ENCODE data around the gene NPAS4. TPM values are rescaled to one million over a fixed set of nuclear protein-coding genes. Genes with fewer than 3 reads are reported as not detected.
A peak's percentile ranks its signal among the peaks of the same experiment; 100 is the strongest.

The NPAS4 gene
- total and polyA plus RNA-seq, 2 of the 13 experiments (the other 11 are each of a cell fraction or from before 2014, with no cell fraction given) = not detected

DNA sequence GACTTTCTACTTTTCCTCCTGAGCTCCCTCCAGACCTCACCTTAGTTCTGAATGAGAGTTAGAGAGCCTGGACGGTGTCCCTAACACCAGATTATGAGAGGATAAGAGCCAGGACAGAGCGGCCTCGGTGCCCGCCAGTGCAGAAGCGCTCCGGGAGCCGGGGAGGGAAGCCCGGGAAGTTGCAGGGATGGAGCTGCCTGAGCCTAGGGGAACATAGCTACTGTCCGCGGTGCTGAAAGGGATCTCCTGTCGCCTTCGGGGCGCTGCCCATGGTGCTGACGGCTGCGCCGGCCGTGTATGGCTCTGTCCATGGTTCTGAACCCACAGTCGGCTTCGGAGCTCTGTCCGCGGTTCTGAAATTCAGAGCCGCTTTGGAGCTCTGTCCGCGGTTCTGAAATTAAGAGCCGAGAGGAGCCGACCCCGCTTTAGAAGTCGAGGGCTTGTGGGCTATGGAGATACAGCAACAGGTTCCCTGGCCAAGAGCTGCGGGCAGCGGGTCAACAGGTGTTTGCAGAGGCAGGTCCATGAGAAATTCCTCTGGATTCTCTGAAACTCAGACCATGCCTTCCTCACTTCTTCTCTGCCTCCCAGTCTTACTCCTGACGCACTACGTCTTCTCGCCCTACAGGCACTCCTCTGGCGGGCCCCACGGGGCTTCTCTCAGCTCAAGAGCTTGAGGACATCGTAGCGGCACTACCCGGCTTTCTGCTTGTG, 814 bp downstream of the NPAS4 start (continued):
- TF ChIP-seq, protein P1, sequence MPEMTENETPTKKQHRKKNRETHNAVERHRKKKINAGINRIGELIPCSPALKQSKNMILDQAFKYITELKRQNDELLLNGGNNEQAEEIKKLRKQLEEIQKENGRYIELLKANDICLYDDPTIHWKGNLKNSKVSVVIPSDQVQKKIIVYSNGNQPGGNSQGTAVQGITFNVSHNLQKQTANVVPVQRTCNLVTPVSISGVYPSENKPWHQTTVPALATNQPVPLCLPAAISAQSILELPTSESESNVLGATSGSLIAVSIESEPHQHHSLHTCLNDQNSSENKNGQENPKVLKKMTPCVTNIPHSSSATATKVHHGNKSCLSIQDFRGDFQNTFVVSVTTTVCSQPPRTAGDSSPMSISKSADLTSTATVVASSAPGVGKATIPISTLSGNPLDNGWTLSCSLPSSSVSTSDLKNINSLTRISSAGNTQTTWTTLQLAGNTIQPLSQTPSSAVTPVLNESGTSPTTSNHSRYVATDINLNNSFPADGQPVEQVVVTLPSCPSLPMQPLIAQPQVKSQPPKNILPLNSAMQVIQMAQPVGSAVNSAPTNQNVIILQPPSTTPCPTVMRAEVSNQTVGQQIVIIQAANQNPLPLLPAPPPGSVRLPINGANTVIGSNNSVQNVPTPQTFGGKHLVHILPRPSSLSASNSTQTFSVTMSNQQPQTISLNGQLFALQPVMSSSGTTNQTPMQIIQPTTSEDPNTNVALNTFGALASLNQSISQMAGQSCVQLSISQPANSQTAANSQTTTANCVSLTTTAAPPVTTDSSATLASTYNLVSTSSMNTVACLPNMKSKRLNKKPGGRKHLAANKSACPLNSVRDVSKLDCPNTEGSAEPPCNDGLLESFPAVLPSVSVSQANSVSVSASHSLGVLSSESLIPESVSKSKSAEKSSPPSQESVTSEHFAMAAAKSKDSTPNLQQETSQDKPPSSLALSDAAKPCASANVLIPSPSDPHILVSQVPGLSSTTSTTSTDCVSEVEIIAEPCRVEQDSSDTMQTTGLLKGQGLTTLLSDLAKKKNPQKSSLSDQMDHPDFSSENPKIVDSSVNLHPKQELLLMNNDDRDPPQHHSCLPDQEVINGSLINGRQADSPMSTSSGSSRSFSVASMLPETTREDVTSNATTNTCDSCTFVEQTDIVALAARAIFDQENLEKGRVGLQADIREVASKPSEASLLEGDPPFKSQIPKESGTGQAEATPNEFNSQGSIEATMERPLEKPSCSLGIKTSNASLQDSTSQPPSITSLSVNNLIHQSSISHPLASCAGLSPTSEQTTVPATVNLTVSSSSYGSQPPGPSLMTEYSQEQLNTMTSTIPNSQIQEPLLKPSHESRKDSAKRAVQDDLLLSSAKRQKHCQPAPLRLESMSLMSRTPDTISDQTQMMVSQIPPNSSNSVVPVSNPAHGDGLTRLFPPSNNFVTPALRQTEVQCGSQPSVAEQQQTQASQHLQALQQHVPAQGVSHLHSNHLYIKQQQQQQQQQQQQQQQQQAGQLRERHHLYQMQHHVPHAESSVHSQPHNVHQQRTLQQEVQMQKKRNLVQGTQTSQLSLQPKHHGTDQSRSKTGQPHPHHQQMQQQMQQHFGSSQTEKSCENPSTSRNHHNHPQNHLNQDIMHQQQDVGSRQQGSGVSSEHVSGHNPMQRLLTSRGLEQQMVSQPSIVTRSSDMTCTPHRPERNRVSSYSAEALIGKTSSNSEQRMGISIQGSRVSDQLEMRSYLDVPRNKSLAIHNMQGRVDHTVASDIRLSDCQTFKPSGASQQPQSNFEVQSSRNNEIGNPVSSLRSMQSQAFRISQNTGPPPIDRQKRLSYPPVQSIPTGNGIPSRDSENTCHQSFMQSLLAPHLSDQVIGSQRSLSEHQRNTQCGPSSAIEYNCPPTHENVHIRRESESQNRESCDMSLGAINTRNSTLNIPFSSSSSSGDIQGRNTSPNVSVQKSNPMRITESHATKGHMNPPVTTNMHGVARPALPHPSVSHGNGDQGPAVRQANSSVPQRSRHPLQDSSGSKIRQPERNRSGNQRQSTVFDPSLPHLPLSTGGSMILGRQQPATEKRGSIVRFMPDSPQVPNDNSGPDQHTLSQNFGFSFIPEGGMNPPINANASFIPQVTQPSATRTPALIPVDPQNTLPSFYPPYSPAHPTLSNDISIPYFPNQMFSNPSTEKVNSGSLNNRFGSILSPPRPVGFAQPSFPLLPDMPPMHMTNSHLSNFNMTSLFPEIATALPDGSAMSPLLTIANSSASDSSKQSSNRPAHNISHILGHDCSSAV (CRISPR knock-in tag; IDR thresholded peaks at IDR 0.05; ENCODE audit: borderline replicate concordance) = peak; percentile 100
- TF ChIP-seq, protein P2, sequence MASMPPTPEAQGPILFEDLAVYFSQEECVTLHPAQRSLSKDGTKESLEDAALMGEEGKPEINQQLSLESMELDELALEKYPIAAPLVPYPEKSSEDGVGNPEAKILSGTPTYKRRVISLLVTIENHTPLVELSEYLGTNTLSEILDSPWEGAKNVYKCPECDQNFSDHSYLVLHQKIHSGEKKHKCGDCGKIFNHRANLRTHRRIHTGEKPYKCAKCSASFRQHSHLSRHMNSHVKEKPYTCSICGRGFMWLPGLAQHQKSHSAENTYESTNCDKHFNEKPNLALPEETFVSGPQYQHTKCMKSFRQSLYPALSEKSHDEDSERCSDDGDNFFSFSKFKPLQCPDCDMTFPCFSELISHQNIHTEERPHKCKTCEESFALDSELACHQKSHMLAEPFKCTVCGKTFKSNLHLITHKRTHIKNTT (CRISPR knock-in tag; IDR thresholded peaks at IDR 0.05) = no peak
- TF ChIP-seq TBP (CRISPR knock-in tag; IDR thresholded peaks at IDR 0.05) (no peak), YEATS2 (CRISPR knock-in tag; IDR thresholded peaks at IDR 0.05; ENCODE audit: borderline replicate concordance) (peak; percentile 100), ZNF33A (CRISPR knock-in tag; IDR thresholded peaks at IDR 0.05; ENCODE audit: borderline replicate concordance) (peak; percentile 100), EED (CRISPR knock-in tag; IDR thresholded peaks at IDR 0.05) (peak; percentile 100), ATAD3A (CRISPR knock-in tag; IDR thresholded peaks at IDR 0.05) (peak; percentile 100), ARNTL (CRISPR knock-in tag; IDR thresholded peaks at IDR 0.05) (peak; percentile 100), U2AF1 (optimal IDR thresholded peaks at IDR 0.05; ENCODE audit: low read depth, low read length) (peak; percentile 88), KAT8 (CRISPR knock-in tag; IDR thresholded peaks at IDR 0.05) (peak; percentile 100), PCBP1 (IDR thresholded peaks at IDR 0.05; ENCODE audit: borderline replicate concordance, low read depth, low read length) (no peak), ZNF703 (CRISPR knock-in tag; IDR thresholded peaks at IDR 0.05; ENCODE audit: borderline replicate concordance) (peak; percentile 100), JDP2 (CRISPR knock-in tag; IDR thresholded peaks at IDR 0.05; ENCODE audit: borderline replicate concordance) (peak; percentile 100)
- TF ChIP-seq, protein P3, sequence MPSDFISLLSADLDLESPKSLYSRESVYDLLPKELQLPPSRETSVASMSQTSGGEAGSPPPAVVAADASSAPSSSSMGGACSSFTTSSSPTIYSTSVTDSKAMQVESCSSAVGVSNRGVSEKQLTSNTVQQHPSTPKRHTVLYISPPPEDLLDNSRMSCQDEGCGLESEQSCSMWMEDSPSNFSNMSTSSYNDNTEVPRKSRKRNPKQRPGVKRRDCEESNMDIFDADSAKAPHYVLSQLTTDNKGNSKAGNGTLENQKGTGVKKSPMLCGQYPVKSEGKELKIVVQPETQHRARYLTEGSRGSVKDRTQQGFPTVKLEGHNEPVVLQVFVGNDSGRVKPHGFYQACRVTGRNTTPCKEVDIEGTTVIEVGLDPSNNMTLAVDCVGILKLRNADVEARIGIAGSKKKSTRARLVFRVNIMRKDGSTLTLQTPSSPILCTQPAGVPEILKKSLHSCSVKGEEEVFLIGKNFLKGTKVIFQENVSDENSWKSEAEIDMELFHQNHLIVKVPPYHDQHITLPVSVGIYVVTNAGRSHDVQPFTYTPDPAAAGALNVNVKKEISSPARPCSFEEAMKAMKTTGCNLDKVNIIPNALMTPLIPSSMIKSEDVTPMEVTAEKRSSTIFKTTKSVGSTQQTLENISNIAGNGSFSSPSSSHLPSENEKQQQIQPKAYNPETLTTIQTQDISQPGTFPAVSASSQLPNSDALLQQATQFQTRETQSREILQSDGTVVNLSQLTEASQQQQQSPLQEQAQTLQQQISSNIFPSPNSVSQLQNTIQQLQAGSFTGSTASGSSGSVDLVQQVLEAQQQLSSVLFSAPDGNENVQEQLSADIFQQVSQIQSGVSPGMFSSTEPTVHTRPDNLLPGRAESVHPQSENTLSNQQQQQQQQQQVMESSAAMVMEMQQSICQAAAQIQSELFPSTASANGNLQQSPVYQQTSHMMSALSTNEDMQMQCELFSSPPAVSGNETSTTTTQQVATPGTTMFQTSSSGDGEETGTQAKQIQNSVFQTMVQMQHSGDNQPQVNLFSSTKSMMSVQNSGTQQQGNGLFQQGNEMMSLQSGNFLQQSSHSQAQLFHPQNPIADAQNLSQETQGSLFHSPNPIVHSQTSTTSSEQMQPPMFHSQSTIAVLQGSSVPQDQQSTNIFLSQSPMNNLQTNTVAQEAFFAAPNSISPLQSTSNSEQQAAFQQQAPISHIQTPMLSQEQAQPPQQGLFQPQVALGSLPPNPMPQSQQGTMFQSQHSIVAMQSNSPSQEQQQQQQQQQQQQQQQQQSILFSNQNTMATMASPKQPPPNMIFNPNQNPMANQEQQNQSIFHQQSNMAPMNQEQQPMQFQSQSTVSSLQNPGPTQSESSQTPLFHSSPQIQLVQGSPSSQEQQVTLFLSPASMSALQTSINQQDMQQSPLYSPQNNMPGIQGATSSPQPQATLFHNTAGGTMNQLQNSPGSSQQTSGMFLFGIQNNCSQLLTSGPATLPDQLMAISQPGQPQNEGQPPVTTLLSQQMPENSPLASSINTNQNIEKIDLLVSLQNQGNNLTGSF (CRISPR knock-in tag; IDR thresholded peaks at IDR 0.05) = peak; percentile 100

Data from HepG2 (cell line).